ENCODE results near the gene BTD. TPM values are rescaled to one million over a fixed set of nuclear protein-coding genes. Genes with fewer than 3 reads are reported as not detected.

BTD gene
- total RNA-seq, 4 donors from 2014 or later: 46.8 to 74.9 (median 56.5) TPM

DNA sequence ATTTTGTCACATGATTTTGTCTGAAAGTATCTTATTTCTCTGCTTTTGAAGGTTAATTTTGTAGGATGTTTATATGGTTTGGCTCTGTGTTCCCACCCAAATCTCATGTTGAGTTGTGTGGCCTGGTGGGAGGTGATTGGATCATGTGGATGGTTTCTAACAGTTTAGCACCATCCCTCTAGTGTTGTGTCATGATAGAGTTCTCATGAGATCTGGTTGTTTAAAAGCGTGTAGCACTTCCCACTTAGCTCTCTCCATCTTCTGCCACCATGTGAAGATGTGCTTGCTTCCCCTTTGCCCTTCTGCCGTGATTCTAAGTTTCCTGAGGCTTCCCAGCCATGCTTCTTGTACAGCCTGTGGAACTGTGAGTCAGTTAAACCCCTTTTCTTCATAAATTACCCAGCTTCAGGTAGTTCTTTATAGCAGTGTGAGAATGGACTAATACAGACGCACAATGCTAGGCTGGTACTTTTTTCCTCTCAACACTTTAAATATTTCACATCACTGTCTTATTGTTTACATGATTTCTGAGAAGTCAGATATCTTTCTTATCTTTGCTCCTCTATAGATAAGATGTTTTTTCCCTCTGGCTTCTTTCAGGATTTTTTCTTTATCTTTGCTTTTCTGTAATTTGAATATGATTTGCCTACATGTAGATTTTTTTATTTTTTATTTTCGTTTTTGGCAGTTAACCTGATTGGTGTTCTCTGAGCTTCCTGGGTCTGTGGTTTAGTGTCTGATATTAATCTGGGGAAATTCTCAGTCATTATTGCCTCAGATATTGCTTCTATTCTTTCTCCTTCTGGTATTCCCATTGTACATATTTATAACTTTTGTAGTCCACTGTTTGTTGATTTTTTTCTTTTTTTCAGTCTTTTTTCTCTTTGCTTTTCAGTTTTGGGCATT, 22.2 kb downstream of the BTD start:
- intact Hi-C loops (cut with DNase I): no loop called here

GRCh38 chr3:15628967-15629366, 27.4 kb downstream of the BTD start:
- Histone ChIP-seq H3K4me3 (replicated peaks in 1 of 3) (no peak overlapping the region), H3K36me3 (no peaks in the 10 kb centered on the region), H3K4me1 (peaks cover 18 to 21% of the 10 kb centered on the region in 2 donors), H3K27me3 (no peaks in the 10 kb centered on the region), H3K9me3 (no peaks in the 10 kb centered on the region), H3K27ac (no peak overlapping the region)
- no peak for DNase-seq
- TF ChIP-seq POLR2A (IDR thresholded peaks at IDR 0.05): no peak
- TF ChIP-seq, protein P1, sequence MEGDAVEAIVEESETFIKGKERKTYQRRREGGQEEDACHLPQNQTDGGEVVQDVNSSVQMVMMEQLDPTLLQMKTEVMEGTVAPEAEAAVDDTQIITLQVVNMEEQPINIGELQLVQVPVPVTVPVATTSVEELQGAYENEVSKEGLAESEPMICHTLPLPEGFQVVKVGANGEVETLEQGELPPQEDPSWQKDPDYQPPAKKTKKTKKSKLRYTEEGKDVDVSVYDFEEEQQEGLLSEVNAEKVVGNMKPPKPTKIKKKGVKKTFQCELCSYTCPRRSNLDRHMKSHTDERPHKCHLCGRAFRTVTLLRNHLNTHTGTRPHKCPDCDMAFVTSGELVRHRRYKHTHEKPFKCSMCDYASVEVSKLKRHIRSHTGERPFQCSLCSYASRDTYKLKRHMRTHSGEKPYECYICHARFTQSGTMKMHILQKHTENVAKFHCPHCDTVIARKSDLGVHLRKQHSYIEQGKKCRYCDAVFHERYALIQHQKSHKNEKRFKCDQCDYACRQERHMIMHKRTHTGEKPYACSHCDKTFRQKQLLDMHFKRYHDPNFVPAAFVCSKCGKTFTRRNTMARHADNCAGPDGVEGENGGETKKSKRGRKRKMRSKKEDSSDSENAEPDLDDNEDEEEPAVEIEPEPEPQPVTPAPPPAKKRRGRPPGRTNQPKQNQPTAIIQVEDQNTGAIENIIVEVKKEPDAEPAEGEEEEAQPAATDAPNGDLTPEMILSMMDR (IDR thresholded peaks at IDR 0.05): no peak
- intact Hi-C loops (cut with DNase I): no loop called here

More for the DNA sequence above, 22.2 kb downstream of the BTD start:
- Histone ChIP-seq H3K4me3 (replicated peaks in 1 of 3) (no peak overlapping the region), H3K9me3 (no peaks in the 10 kb centered on the region), H3K27ac (no peak overlapping the region), H3K27me3 (no peaks in the 10 kb centered on the region), H3K4me1 (no peaks in the 10 kb centered on the region), H3K36me3 (no peaks in the 10 kb centered on the region)
- TF ChIP-seq POLR2A (IDR thresholded peaks at IDR 0.05): no peak
- TF ChIP-seq, protein P1 (IDR thresholded peaks at IDR 0.05): no peak
- WGBS, 2 donors: 83 to 88% methylated on average over 4 of the region's 4 CpGs
- DNase-seq: no peak

- Histone ChIP-seq H3K4me3 (replicated peaks in 1 of 3) (no peak overlapping the region), H3K9me3 (no peaks in the 10 kb centered on the region), H3K36me3 (no peaks in the 10 kb centered on the region), H3K4me1 (peaks cover 27 to 31% of the 10 kb centered on the region in 2 donors), H3K27me3 (no peaks in the 10 kb centered on the region), H3K27ac (peak overlapping the region in 2 of 3 donors; percentile 29 to 40)
- no peak for TF ChIP-seq POLR2A (IDR thresholded peaks at IDR 0.05)
- TF ChIP-seq, protein P1 (IDR thresholded peaks at IDR 0.05): peak; percentile 27 to 93 (median 76)
- DNase-seq: peak; percentile 57 to 63
- intact Hi-C loops (cut with DNase I): loop anchor here (10.0 kb wide), 1 partner anchor 615 kb away; no protein-coding TSS in a partner anchor
- 45 to 47% methylated on average over 10 of the region's 10 CpGs for WGBS, 2 donors
These were observed 28.5 kb downstream of the BTD start for GRCh38 chr3:15629860-15630597.

DNA sequence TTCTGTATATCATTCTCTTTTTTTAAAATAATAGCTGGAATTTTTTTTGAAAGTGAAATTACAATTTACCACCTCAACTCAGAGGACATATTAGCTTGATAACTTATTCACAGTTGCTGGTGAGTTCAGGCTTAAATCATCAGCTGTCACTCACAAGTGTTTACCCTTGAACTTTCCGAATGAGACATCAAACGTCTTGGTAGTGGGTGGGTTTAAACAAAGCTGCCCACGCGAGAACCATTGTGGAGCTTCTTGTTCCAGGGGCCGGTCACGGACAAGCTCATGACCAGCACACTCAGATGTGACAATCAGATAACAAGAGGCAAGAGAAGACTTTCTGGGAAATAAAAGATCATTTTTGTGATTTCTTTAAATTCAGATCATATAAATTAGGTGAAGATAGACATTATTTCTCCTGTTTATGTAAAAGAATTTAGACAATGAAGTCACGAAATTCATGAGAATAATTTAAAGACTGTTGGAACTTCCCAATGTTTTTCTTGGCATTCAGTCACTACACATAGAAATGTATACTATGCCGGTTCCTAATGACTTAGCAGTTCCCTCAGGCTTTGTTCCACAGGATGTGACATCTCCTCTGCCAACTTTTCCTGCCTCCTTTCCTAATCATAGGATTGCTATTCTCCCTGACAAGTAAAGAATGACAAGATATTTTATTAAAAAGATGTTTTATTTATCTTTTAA, 29.3 kb downstream of the BTD start:
- Histone ChIP-seq H3K27ac (peak overlapping the region in 2 of 3 donors; percentile 29 to 40), H3K9me3 (no peaks in the 10 kb centered on the region), H3K4me1 (peaks cover 29 to 39% of the 10 kb centered on the region in 2 donors), H3K27me3 (no peaks in the 10 kb centered on the region), H3K4me3 (replicated peaks in 1 of 3) (no peak overlapping the region), H3K36me3 (no peaks in the 10 kb centered on the region)
- TF ChIP-seq, protein P1 (IDR thresholded peaks at IDR 0.05): no peak
- TF ChIP-seq POLR2A (IDR thresholded peaks at IDR 0.05): no peak
- WGBS, 2 donors: 15 to 21% methylated on average over 8 of the region's 8 CpGs
- peak; percentile 26 to 35 for DNase-seq
- intact Hi-C loops (cut with DNase I): loop anchor here (10.0 kb wide), 1 partner anchor 614 kb away; no protein-coding TSS in a partner anchor

Measured in thyroid gland (tissue), 4 donors.